Coronary artery (tissue), 2 donors: ENCODE measurements around the gene SLC22A4.
A peak's percentile ranks its signal among the peaks of the same experiment; 100 is the strongest.

ENCODE experiments used
- DNase-seq: peaks from one replicate; pipeline ENCODE4 v3.0.0-alpha.2; 2017; ENCODE audit warnings: low spot score
- H3K27ac ChIP-seq, 2 donors: fragments of 200-600 bp; sonication (generic); one replicate each; pipeline ENCODE4 v1.5.1; 2016 to 2019
- H3K4me3 ChIP-seq: fragments of 200-600 bp; sonication (generic); 2 replicates; pipeline ENCODE4 v1.5.1; 2016; ENCODE audit warnings: mild to moderate bottlenecking, moderate library complexity
- TF ChIP-seq, protein P1 (sequence below): fragments of 200-600 bp; sonication (generic); IDR thresholded peaks from one replicate; pipeline ENCODE4 v1.5.1; 2019; ENCODE audit warnings: antibody characterized with exemption

Gene SLC22A4

GRCh38 chr5:132387640-132388117 is 93.5 kb downstream of the SLC22A4 start:
- DNase-seq: peak; percentile 80
- Histone ChIP-seq H3K4me3 (no peak overlapping the region), H3K27ac (peak overlapping the region; percentile 73 to 89)
- TF ChIP-seq, protein P1, sequence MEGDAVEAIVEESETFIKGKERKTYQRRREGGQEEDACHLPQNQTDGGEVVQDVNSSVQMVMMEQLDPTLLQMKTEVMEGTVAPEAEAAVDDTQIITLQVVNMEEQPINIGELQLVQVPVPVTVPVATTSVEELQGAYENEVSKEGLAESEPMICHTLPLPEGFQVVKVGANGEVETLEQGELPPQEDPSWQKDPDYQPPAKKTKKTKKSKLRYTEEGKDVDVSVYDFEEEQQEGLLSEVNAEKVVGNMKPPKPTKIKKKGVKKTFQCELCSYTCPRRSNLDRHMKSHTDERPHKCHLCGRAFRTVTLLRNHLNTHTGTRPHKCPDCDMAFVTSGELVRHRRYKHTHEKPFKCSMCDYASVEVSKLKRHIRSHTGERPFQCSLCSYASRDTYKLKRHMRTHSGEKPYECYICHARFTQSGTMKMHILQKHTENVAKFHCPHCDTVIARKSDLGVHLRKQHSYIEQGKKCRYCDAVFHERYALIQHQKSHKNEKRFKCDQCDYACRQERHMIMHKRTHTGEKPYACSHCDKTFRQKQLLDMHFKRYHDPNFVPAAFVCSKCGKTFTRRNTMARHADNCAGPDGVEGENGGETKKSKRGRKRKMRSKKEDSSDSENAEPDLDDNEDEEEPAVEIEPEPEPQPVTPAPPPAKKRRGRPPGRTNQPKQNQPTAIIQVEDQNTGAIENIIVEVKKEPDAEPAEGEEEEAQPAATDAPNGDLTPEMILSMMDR: no peak

- Histone ChIP-seq H3K27ac (peak overlapping the region; percentile 73 to 89), H3K4me3 (no peak overlapping the region)
- peak; percentile 72 for DNase-seq
- TF ChIP-seq, protein P1: no peak
These were observed 94.3 kb downstream of the SLC22A4 start for GRCh38 chr5:132388244-132389050.

- DNase-seq: no peak
- TF ChIP-seq, protein P1: no peak
- no peak overlapping the region for H3K4me3 ChIP-seq
- peak overlapping the region; percentile 73 to 89 for H3K27ac ChIP-seq
These were observed 94.8 kb downstream of the SLC22A4 start for GRCh38 chr5:132389051-132389331.

GRCh38 chr5:132389585-132390286 is 95.5 kb downstream of the SLC22A4 start:
- DNase-seq: peak; percentile 79
- H3K4me3 ChIP-seq: no peak overlapping the region
- TF ChIP-seq, protein P1: no peak
- H3K27ac ChIP-seq: peak overlapping the region; percentile 73 to 89

DNA sequence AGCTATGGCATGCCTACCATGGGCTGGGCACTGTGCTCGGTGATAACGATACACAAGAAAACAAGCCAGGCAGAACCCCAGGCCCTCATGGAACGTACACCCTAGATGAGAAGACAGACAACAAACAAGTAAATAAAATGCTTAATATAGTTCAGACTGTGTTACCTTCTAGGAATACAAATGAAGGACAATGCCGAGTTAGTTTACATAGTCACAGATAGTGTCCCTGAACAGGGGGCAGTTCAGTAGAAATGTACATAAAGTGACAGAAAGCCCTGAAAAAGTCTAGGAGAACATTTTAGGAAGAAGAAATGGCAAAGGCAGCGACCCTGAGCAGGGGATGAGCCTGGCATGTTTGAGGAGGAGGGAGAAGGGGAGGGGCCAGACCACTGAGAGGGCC is 97.1 kb downstream of the SLC22A4 start:
- TF ChIP-seq, protein P1: no peak
- Histone ChIP-seq H3K4me3 (no peak overlapping the region), H3K27ac (no peak overlapping the region)
- peak; percentile 45 for DNase-seq

DNA sequence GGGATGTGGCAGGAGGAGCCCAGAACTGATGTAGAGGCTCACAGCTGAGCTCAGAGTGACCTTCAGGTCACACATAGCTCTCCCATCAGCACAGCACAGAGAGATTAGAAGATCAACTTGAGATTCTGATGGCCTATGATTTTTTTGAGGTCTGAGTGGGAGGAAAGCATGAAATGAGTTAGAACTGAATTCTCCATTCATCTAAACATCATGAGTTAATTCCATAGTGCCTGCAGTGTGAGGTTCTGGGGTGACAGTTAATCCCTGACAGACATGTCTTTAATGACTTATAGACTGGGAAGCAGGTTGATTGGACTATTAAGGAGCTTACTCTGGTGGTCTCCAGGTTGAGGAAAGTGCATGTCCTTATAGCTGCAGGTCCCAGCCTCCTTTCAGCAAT is 97.7 kb downstream of the SLC22A4 start:
- Histone ChIP-seq H3K4me3 (no peak overlapping the region), H3K27ac (no peak overlapping the region)
- TF ChIP-seq, protein P1: no peak
- peak; percentile 14 for DNase-seq
